Stimulated activated CD8-positive, alpha-beta memory T cell treated with anti-CD3 and anti-CD28 coated beads, Interleukin-2, amount 100 ng/mL, for 48 hours (primary cell): ENCODE data around the gene CIROP.

Experiments
- DNase-seq, 2 donors: peaks; one replicate each; pipeline ENCODE4 v3.0.0-alpha.2; 2020; ENCODE audit warnings: low read depth in 2 of 2

Gene CIROP

DNA sequence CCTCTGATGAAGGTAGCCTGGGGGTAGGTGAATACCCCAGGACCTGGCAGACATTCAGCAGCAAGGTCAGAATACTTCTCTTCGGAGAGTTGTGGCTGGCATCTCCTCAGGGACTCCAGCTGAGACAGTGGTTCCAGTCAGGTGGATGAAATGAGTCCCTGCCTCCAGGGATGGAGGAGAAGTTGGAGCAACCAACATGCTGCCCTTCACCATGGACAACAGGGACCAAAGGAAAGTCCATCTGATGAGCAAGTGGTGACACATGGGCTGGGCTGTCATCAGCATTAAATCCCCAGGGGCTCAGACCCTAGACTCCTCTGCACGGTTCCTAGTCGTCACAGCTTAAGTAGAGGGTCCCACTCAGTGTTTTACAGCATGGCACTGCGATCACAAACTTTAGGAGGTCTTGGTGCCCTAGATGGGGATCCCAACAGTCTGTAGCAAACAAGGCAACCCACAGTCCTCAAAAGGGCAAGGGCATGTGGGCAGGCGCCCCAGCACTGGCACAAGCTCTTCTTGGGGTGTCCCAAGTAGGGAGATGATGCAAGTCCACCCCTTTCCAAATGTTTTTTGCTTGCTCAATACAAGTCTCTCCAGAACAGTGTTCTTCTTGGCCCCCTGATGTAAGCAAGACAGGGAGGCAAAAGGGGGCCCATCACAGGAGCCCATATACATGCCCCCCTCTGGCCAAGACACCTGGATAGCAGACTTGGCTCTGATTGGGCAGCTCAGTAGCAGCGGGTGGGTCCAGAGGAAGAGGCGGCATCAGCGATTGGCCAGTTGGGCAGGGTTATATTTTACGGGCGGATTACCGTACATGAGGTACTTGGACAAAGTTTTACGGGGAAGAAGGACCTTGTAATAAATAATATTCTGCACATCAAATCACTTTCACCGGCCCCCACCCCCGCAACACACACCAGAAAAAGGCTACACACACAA is 36.7 kb downstream of the CIROP start:
- no peak for DNase-seq

DNA sequence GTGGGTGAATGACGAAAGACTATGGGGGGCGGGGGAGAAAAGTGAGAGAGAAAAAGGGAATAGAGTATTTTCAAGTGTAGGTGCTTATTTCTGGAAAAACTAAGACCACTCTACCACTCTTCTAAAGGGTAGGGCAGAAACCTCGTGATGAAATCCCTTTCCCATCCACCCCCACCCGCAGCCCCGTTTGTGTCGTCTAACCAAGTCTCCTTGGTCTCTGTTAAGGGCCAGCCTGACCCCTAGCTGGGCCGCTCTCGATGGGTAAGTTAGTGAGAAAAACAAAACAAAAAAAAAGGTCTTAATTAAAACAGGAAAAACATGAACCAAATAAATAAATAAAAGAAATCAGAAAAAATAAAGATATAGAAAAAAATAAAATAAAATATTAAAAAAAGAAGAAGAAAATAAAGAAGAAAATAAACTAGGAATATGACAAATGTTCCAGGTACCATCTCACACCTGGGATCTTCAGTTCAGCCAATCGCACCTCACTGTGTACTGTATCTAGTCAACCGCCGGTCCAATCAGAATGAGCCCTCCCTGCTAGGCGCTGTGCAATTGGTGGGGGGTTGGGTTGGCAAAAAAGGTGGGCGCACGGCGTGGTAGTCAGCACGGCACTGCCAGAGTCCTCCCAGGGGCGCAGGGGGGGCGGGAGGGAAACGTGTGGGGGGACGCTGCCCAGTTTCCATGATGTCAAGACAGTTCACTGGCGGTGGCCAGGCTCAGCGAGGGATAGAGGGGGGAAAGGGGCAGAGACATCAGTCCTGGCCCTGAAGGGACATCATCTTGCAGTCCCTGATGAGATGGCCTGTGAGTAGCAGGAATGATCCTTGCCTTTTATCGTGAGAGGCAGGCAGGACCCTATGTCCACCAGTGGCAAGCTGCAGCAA is 37.7 kb downstream of the CIROP start:
- no peak for DNase-seq

DNA sequence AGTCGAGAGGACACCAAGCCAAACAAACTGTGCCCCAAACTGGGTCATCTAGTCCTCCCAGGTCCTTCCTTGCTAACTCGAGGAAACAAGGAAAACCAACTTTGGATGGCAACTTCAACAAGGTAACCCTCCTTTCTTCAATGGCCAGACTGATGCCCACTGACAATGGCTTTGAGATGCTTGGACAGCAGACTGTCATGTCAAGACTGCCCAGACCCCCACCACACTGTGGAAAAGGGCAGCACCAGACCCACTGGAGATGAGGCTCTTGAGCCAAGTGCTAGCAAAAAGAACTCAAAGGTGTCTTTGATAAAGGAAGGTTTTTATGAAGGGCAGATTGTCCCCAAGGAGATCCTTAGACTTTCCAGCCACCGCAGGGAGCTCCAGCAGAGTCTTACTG is 38.4 kb downstream of the CIROP start:
- DNase-seq, result no peak

DNA sequence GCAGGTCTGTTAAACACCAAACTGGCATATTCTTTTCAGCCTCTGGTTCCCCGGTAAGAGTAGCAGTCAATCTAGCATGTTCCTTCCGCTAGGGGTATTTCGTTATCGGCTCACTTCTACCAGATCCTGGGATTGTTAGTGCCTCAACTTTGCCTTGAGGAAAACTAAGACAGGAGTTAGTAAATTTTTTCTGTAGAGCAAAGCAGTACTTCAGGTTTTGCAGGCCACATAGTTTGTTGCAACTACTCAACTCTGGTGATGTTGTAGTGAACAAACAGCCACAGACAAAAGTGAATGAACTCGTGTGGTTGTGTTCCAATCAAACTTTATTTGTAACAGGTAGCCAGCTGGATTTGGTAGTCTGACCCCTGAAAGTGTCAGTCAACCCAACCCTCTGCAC is 41.2 kb downstream of the CIROP start:
- no peak for DNase-seq

DNA sequence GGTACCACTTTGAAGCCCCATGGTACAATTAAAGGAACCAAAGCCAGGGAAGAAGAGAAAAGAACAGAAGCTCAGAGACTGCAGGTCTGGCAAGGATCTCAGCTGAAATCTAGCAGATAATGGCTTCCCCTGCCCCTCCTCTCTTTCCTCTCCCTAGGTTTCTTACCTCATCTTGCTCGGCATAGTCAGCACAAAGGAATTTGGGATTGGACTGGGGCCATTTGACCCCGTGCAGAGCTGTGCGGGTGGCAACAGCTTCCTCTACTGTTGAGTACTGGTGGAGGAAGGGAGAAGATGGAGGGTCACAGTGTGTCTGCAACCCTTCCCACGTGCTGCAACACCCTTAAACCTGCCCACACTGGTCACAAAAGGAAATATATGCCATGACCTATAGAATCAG is 42.8 kb downstream of the CIROP start:
- no peak for DNase-seq

DNA sequence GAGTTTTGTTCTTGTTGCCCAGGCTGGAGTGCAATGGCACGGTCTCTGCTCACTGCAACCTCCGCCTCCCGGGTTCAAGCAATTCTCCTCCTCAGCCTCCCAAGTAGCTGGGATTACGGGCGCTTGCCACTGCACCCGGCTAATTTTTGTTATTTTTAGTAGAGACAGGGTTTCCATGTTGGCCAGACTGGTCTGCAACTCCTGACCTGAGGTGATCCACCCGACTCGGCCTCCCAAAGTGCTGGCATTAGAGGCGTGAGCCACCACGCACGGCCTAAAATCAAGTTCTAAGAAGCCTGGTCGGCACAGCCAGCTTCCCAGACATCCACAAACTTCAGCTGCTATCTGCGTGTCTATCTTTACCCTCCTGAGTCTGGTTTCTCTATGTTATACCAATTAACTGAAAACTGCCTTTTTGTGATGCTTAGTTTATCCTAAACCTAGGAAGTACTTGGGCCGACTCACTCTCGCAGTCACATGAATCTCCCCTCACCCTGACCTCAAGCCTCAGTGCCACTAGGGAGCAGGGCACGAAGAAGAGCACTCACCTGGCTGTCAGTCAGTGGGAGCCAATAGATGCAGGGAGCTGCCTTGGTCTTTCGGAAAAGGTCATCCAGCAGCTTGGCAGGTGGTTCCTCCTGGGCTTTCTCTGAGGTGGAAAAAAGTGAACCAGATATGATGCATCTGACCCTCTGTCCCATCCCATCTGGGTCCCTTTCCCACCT is 44.1 kb downstream of the CIROP start:
- no peak for DNase-seq

DNA sequence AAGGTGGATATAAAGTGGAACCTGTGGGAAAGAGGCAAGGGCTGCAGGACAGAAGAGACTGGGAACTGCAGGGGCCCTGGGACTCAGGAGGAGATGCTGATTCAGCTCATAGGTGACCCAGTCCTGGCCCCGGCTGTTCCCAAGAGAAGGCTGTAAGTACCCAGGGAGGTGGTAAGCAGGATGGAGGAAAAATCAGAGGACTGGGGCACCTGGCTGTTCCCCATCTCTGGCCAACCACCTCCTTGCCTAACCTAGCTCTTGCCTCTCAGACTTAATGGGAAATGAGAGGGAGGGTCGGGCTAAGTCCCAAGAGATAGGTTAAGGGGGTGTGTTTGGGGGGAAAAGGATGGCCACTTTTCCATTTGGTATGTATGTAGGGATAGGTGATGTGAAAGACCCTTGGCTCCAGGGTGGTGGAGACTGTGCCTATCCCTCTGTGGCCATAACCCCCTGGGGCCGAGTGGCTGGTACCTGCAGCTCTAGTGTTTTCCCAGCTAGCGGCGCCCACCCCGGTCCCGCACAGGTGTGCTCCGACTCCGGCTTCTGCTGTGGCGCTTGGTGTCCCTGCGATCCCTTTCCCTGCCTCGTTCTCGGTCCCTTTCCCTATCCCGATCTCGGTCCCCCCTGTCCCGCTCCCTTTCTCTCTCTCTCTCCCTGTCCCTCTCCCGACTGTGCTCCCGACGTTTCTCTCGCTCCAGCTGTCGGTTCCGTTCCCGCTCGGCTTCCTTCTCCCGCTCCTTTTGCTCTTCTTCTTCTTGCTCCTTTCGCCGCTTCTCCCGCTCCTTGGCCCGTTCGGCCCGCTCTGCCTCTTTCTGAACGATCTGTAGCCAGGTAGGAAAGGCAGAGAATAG is 45.9 kb downstream of the CIROP start:
- DNase-seq, result no peak

DNA sequence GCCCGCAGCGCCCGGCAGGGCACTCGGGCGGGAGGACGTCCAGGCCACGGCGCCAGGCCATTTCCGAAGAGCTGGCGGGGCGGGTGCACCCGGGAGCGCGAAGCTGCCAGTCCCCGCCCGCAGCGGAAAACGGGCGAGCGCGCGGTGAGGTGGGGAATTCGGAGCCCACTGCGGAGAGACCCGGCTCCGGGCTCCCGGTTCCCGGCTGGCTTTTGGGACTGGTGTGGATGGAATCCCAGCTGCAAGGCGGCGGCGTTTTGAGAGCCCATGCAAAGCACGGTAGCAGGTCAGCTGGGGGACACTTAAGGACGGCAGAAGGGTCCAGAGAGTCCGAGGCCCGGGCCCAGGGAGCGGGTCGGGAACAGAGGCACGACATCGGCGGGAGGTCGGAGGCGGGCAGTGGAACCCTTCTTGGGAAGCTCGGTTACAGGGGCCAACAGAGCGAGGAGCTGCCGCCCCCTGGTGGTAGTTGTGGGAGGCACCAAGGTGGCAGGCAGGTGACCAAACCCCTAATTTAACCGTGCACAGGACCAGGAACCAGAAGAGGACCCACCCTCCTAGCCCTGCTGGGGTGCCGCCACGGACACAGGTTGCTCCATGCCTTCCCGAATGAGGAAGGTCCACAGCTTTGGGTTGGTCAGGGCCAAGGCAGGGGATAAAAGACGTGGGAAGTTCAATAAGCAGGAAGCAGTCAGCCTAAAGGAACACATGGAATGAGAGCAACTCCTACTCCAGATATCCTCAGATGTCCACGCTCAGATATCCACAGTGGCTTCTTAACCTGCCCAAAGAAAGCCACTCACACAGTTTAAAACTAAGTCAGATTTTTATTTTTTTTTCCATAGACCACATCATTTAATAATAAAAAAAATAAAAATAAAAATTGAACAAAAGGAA is 46.8 kb downstream of the CIROP start:
- DNase-seq, result peak; percentile 75 to 81

DNA sequence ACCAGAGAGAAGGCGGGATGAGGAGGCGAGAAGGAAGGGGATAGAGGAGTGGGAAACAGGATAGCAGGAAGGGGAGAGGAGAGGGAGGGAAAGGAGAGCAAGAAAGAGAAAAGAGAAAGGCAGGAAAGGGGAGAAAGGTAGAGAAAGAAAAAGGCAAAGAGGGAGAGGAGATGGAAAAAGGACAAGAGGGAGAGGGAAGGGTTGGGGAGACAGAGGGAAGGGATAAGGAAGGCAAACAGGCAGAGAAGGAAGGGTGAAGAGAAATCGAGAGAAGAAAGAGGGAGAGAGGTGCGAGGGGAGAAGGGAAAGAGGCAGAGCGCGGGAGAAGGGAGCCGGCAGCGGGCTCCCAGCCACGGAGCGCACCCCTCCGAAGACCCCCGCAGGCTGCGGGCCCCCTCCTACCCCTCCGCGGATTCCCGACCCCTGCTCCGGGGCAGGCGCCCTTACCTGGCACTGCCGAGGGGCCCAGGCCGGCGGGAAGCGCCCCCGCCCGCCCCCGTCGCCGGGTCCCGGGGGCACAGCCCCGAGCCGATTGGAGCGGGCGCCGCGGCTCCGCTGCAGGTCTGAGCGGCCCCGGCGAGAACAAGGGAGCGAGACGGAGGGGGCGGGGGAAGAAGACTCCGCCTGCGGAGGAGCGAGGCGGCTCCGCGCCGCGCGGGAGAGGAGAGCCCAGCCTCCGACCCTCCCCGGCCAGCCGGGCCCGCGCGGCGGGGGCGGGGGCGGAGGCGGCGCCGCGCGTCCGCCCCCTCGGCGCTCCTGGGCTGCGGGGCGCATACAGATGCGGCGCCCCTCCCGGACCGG is 47.6 kb downstream of the CIROP start, which contains the start of gene CDH24:
Gene CDH24, minus strand, starts transcription at position 565 of the 801 bp plus-strand sequence. CDS start 1,787 bp downstream, outside the sequence.
- peak; percentile 51 to 66 for DNase-seq

DNA sequence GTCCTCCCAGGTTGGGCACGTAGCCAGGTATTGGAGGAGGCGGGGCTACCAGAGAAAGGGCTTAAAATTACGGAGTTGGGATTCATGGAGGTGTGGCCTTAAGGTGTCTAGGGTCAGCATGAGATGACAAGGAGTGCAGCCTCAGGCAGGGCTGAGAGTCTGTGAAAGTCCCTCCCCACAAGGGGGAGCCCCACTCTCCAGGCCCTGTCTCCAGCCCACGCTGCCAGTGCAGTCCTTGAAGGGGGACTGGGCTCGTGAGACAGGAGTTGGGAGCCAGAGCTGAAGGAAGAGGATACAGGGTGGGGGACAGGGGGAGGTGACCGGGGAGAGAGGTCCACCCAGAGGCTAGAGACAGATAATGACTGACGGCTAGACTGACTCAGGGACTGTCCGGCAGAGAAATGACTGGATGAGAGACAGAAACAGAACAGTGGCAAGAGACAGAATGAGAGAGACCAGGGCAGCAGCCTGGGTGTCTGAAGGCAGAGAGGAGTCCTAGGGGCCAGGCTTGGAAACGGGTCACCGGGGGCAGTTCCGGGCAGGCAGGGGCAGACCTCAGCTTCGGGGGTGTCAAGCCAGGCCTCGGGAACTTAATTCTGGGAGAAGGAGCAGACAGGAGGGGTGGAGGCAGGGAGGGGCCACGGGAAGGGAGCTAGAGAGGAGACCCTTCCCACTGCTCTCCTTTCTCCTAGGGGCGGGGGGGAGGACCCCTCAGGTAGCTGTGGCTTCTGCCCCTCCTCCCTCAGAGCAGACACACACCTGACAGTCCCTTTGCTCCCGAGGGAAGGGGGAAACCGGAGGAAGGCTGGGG is 48.4 kb downstream of the CIROP start:
- peak; percentile 50 to 60 for DNase-seq

DNA sequence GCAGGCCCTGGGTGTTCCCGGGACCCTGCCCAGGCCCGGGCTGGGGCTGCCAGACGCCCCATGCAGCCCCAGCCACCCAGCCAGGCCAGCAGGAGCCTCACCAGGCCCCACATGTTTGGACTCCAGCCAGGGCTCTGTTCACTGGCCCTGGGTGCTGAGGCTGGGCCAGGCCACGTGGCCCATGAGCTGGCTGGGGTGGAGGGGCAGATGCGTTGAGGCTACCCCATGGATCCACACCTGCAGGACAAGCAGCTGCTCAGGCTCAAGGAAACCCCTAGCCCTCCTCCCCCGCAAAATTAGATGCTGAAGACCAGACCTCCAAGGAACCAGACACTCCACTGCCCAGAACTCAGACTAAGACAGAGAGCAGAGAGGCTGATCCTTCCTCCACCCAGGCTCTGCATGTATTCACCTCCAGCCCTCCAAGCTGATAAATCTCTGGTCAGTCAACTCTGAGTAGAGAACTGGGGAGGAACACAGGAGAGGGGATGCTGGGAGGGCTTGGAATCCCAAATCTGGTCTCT is 49.1 kb downstream of the CIROP start:
- no peak for DNase-seq

DNA sequence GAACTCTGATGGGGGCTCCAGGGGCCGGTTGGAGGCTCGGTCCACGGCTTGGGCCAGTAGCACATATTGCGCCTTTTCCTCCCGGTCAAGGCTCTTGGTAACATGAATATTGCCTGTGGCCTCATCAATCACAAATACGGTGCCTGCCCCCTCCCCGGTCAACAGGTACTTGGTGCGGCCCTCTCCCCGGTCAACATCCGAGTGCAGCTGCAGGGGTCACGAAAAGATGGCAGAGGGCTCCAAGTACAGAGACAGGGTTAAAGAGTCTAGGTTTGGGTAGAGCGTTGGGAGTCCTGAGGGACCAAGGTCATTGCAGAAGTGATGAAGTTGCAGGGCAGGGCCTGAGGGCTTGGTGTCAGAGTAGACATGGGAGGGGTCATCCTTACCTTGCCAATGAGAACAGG is 49.6 kb downstream of the CIROP start:
- no peak for DNase-seq

DNA sequence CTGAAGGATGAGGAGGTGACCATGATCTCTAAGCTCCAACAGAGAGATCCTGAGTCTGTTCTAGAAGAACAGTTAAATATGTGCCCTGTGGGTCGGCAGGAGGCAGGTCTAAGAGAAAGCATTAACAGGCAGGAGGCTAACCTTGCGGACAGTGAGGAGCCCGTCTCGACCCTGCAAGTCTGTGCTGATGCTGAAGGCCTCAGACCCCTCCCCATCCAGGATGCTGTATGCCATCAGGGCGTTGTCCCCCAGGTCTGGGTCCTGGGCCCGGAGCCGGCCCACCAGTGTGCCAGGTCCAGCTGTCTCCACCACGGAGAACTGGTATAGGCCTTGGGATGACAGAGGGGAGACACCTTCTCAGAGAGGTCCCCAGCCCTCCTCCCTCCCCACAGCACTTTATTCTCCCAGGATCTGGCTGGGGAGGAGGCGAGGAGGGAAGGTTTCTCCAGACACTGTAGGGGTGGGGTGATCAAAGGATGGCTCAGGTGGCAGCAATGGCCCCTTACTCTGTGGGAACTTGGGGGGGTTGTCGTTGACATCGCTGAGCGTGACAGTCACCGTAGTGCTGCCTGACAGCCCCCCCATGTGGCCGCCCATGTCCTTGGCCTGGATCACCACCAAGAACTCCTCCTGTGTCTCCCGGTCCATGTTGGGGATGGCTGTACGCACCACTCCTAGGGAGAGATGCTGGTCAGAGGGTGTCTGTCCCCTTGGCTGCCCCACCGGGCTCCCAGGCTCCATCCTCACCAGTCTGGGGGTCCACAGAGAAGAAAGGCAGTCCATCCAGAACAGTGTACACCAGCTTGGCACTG is 50.6 kb downstream of the CIROP start:
- no peak for DNase-seq

DNA sequence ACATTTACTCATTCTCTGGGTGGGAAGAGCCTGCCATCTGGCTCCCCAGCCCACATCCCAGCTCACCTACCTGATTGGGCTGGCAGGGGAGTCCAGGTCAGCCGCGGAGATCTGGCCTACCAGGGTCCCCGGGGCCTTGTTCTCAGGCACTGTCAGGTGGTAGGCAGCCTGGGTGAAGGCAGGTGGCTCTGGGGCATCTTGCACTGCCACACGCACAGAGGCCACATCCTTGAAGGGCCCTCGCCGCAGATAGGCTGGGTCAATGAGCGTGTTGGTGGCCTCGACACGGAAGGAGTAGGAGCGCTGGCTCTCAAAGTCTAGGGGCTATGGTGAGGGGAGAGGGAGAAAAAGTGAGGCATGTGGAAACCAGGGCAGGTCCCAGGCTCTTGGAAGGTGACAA is 51.4 kb downstream of the CIROP start:
- DNase-seq, result no peak

DNA sequence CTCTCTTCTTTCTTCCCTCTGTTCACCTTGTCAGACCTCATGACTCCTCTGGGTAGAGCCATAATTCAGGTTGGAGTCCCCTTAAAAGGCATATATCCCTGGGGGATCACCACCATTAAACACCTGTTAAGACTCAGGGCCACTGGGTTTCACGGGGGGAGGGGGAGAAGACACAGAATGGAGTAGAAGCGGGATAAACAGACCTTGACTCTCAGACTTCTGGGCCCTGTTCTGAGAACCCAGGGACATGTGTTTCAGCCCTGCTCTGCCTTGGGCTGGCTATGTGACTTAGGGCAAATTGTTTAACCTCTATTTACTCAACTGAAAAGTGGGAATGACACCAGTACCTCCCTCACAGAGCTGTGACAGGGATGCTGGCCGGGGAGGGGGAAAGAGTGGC is 52.1 kb downstream of the CIROP start:
- no peak for DNase-seq

DNA sequence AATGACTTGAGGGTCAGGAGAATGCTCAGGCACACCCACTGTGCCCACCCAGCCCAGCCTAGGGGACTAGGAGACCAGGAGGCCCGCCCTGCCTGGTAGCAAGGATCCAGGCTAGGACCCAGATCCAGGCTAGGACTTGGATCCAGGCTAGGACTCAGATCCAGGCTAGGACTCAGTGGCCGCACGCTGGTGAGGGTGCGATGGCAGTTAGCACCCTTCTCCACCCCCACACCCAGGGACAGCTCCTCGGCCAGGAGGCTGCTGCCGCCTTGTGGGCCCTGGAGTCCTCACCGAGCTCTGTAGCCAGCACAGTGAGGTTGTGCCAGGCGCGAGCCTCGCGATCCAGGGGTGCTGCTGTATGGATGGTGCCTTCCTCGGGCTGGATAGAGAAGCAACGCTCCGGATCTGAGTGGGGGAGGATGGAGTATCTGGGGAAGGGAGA is 52.6 kb downstream of the CIROP start:
- no peak for DNase-seq
